Endothelial cell of hepatic sinusoid (primary cell): ENCODE data around the gene HSD17B2.

Experiments used
- in situ Hi-C: cut with HindIII; loops from 2 replicates; pipeline ENCODE4 v1.10.0; 2017; ENCODE audit warnings: low sequenced_read_pairs

The HSD17B2 gene

GRCh38 chr16:82017911-82018568 is 17.0 kb upstream of the HSD17B2 start:
- in situ Hi-C loops: no loop called here

- in situ Hi-C loops: no loop called here
These were observed 15.5 kb upstream of the HSD17B2 start for GRCh38 chr16:82019535-82019934.

GRCh38 chr16:82020051-82020450 is 15.0 kb upstream of the HSD17B2 start:
- in situ Hi-C loops: no loop called here

GRCh38 chr16:82023206-82023605 is 11.8 kb upstream of the HSD17B2 start:
- in situ Hi-C loops: no loop called here

GRCh38 chr16:82024316-82024715 is 10.7 kb upstream of the HSD17B2 start:
- in situ Hi-C loops: no loop called here

GRCh38 chr16:82024883-82025282 is 10.2 kb upstream of the HSD17B2 start:
- in situ Hi-C loops: no loop called here

- in situ Hi-C loops: no loop called here
These were observed 7.4 kb upstream of the HSD17B2 start for GRCh38 chr16:82027629-82028064.

GRCh38 chr16:82031116-82032084 is 3.7 kb upstream of the HSD17B2 start:
- in situ Hi-C loops: no loop called here

GRCh38 chr16:82033006-82033405 is 2.0 kb upstream of the HSD17B2 start:
- in situ Hi-C loops: no loop called here

GRCh38 chr16:82033683-82034300 is 1.3 kb upstream of the HSD17B2 start:
- in situ Hi-C loops: no loop called here

GRCh38 chr16:82037251-82037650 is 2.2 kb downstream of the HSD17B2 start:
- in situ Hi-C loops: no loop called here

GRCh38 chr16:82037666-82038065 is 2.6 kb downstream of the HSD17B2 start:
- in situ Hi-C loops: no loop called here

- in situ Hi-C loops: no loop called here
These were observed 5.2 kb downstream of the HSD17B2 start for GRCh38 chr16:82040296-82040695.

- in situ Hi-C loops: no loop called here
These were observed 6.5 kb downstream of the HSD17B2 start for GRCh38 chr16:82041542-82041941.

GRCh38 chr16:82042144-82042543 is 7.1 kb downstream of the HSD17B2 start:
- in situ Hi-C loops: no loop called here

- in situ Hi-C loops: no loop called here
These were observed 7.8 kb downstream of the HSD17B2 start for GRCh38 chr16:82042846-82043245.

- in situ Hi-C loops: no loop called here
These were observed 8.9 kb downstream of the HSD17B2 start for GRCh38 chr16:82043680-82044584.

GRCh38 chr16:82044585-82044911 is 9.5 kb downstream of the HSD17B2 start:
- in situ Hi-C loops: no loop called here

GRCh38 chr16:82045465-82045864 is 10.4 kb downstream of the HSD17B2 start:
- in situ Hi-C loops: loop anchor here (5.0 kb wide), 1 partner anchor 42 kb away; no protein-coding TSS in a partner anchor

GRCh38 chr16:82046541-82046940 is 11.5 kb downstream of the HSD17B2 start:
- in situ Hi-C loops: loop anchor here (5.0 kb wide), 1 partner anchor 41 kb away; no protein-coding TSS in a partner anchor
